GM13977 (cell line): ENCODE results near the gene TMEM132D.

Source experiments
- DNase-seq: peaks from one replicate; pipeline ENCODE4 v3.0.0; 2012; ENCODE audit warnings: low spot score
- CTCF ChIP-seq: IDR thresholded peaks from 2 replicates; pipeline ENCODE4 v1.5.1; 2012; ENCODE audit warnings: mild to moderate bottlenecking, control low read depth; ENCODE audit not compliant: insufficient read depth; ENCODE audit errors: extremely low read depth, missing control alignments
- in situ Hi-C: fragments of 300-500 bp; cut with MboI; formaldehyde crosslinking; loops from one replicate; pipeline ENCODE4 v1.12.0; 2022; ENCODE audit warnings: low sequenced_read_pairs, low pct_unique_long_range_greater_than_20kb, mixed read lengths, inconsistent platforms; ENCODE audit not compliant: unreplicated experiment

TMEM132D gene

DNA sequence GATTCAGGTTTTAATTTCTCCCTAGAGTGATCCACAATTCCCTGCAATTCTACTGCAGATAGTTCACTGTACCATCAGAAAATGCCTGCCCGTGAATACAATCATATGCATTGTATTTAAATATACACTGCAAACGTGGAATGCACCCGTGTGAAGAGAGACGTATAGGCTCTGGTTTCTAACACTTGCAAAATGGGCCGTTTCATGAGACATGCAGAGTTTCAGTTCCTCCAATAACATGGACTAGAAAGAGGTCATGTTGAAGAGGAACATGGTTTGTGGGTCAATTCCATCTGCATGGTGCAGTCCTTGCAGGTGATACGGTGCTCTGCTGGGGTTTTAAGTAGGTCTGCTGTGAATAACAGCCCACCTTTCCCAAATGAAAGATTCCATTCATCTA lies 373.3 kb downstream of the TMEM132D start:
- no peak for DNase-seq
- in situ Hi-C loops: no loop called here
- no peak for TF ChIP-seq CTCF

DNA sequence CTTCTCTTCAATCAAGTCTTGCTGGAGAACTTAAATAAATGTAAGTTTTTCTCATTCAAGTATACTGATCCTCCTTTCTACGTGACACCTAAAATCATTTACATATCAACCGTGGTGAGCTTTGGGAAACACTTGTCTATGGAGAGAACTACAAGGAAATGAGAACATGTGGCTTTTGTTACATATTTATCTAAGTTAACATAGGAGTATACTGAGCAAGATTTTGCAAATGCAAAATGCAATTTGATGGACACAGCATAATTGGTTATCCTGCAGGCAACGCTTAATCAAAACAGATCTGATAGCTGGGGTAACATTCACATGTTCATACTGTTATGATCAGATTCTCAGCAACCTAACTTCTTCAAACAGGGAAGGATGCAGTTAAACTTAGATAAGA lies 376.3 kb downstream of the TMEM132D start:
- no peak for TF ChIP-seq CTCF
- in situ Hi-C loops: no loop called here
- no peak for DNase-seq

GRCh38 chr12:129523621-129524020 lies 380.2 kb downstream of the TMEM132D start:
- in situ Hi-C loops: no loop called here
- no peak for TF ChIP-seq CTCF
- DNase-seq: no peak

GRCh38 chr12:129520739-129521138 lies 383.1 kb downstream of the TMEM132D start:
- TF ChIP-seq CTCF: no peak
- no peak for DNase-seq

DNA sequence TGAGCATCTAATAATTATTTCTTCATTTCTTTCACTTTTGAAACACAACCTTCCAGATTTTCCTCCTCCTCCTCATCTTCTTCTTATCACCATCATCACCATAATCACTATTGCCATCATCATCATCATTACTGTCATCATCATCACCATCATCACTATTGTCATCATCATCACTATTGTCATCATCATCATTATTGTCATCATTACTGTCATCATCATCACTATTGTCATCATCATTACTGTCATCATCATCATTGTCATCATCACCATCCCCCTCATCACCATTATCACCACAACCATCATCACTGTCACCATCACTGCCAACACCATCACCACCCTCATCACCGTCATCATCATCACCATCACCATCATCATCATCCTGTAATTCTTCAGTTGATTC lies 400.0 kb downstream of the TMEM132D start:
- no peak for DNase-seq
- TF ChIP-seq CTCF: no peak
- in situ Hi-C loops: no loop called here

More at GRCh38 chr12:129520739-129521138, 383.1 kb downstream of the TMEM132D start:
- in situ Hi-C loops: no loop called here

- no peak for TF ChIP-seq CTCF
- in situ Hi-C loops: no loop called here
- DNase-seq: no peak
Observed at GRCh38 chr12:129496226-129496625, 407.6 kb downstream of the TMEM132D start.

- TF ChIP-seq CTCF: no peak
- in situ Hi-C loops: no loop called here
- no peak for DNase-seq
Observed at GRCh38 chr12:129494766-129495165, 409.1 kb downstream of the TMEM132D start.
